GM12878 (cell line): Measurements from ENCODE around the gene TPPP3. TPM values are rescaled to one million over a fixed set of nuclear protein-coding genes. Genes with fewer than 3 reads are reported as not detected.

Source experiments
- ATAC-seq: fragments of 200-7000 bp; cut with Tn5 transposase; 3 replicates; pipeline ENCODE4 v1.9.1; 2020; ENCODE audit warnings: mild to moderate bottlenecking, moderate library complexity
- BruUV-seq: library from RNA; stranded (reverse); fragments of 400-500 nt; replicated peaks from 2 replicates; lab custom pipeline; 2021; lab: Mats Ljungman, UMichigan
- CTCF ChIA-PET: fragments of 300-600 bp; sonication (Branson Sonifier 250); formaldehyde crosslinking; extraction: SDS; loops from one replicate; lab custom pipeline; 2021; ENCODE audit warnings: inconsistent platforms; lab: Yijun Ruan, JAX
- POLR2A ChIA-PET: fragments of 350-600 bp; formaldehyde crosslinking; extraction: SDS; loops from one replicate; lab custom pipeline; 2021; ENCODE audit warnings: inconsistent platforms; lab: Charles Lee
- RAD21 ChIA-PET: fragments of 300-600 bp; sonication (Branson Sonifier 250); formaldehyde crosslinking; loops from one replicate; lab custom pipeline; 2023; ENCODE audit warnings: antibody characterized with exemption; ENCODE audit not compliant: unreplicated experiment; lab: Charles Lee
- SMC1A ChIA-PET: fragments of 300-600 bp; sonication (Branson Sonifier 250); formaldehyde crosslinking; loops from one replicate; lab custom pipeline; 2023; ENCODE audit not compliant: unreplicated experiment, uncharacterized antibody; lab: Charles Lee
- DNase-seq: peaks from one replicate; pipeline ENCODE4 v3.0.0-alpha.2; 2011; ENCODE audit warnings: low read depth, low spot score
- FAIRE-seq: peaks from 3 replicates; lab custom pipeline; 2011; peaks lifted over from hg19 to GRCh38; lab: Jason Lieb, UNC
- H2AFZ ChIP-seq: 2 replicates; pipeline ENCODE4 v1.6.0; 2011; ENCODE audit warnings: low read depth, low read length, control low read depth; ENCODE audit not compliant: control insufficient read depth
- H3K27ac ChIP-seq: 2 replicates; pipeline ENCODE4 v1.5.1; 2011; ENCODE audit warnings: control low read depth; ENCODE audit not compliant: control insufficient read depth, insufficient read depth
- H3K27me3 ChIP-seq, 2 experiments: replicated peaks in 1 of 2; 2 replicates each; pipeline versions ENCODE4 v1.6.0 to v1.6.1; 2011; ENCODE audit warnings: low read length in 1 of 2; ENCODE audit not compliant: control insufficient read depth in 2 of 2, insufficient read depth in 2 of 2
- H3K36me3 ChIP-seq, 2 experiments: 2 replicates each; pipeline ENCODE4 v1.5.1; 2011; ENCODE audit warnings: low read length in 1 of 2; ENCODE audit not compliant: control insufficient read depth in 2 of 2, insufficient read depth in 2 of 2
- H3K4me1 ChIP-seq: 2 replicates; pipeline ENCODE4 v1.6.1; 2011; ENCODE audit warnings: mild to moderate bottlenecking, low read length, moderate library complexity, mixed read lengths; ENCODE audit not compliant: control insufficient read depth, insufficient read depth
- H3K4me2 ChIP-seq: 2 replicates; pipeline ENCODE4 v1.6.0; 2011; ENCODE audit warnings: control low read depth; ENCODE audit not compliant: control insufficient read depth, insufficient read depth
- H3K4me3 ChIP-seq: fragments of 200-600 bp; sonication (generic); 2 replicates; pipeline ENCODE4 v1.5.1; 2016
- H3K79me2 ChIP-seq: 2 replicates; pipeline ENCODE4 v1.6.0; 2011; ENCODE audit warnings: low read length; ENCODE audit not compliant: control insufficient read depth, insufficient read depth
- H3K9ac ChIP-seq: 2 replicates; pipeline ENCODE4 v1.8.0; 2011; ENCODE audit warnings: low read length, control low read depth, mixed read lengths; ENCODE audit not compliant: control insufficient read depth, insufficient read depth
- H3K9me3 ChIP-seq: replicated peaks from 3 replicates; pipeline ENCODE4 v1.5.1; 2011; ENCODE audit warnings: mild to moderate bottlenecking, low read length; ENCODE audit not compliant: control insufficient read depth, insufficient read depth
- H4K20me1 ChIP-seq: 2 replicates; pipeline ENCODE4 v1.6.0; 2011; ENCODE audit not compliant: control insufficient read depth, insufficient read depth
- BRCA1 ChIP-seq: IDR thresholded peaks from 2 replicates; pipeline ENCODE4 v1.6.1; 2011; ENCODE audit warnings: low read depth, low read length, improper control_type of control experiment
- EP300 ChIP-seq, 2 experiments: fragments of 150-350 bp in 1 of 2; IDR thresholded peaks; 2 replicates each; pipeline ENCODE4 v1.6.1; 2011 to 2012; ENCODE audit warnings: low read depth in 2 of 2, low read length in 2 of 2, borderline replicate concordance in 1 of 2, improper control_type of control experiment in 1 of 2, inconsistent platforms in 1 of 2; ENCODE audit not compliant: control insufficient read depth in 1 of 2
- IRF3 ChIP-seq: fragments of 450-650 bp; IDR thresholded peaks from 2 replicates; pipeline ENCODE4 v1.6.1; 2014; ENCODE audit warnings: mild to moderate bottlenecking
- MEF2A ChIP-seq: IDR thresholded peaks from 2 replicates; pipeline ENCODE4 v1.6.1; 2011; ENCODE audit warnings: low read depth, mild to moderate bottlenecking, low read length, moderate library complexity; ENCODE audit not compliant: insufficient read depth
- MTA3 ChIP-seq: IDR thresholded peaks from 2 replicates; pipeline ENCODE4 v1.6.1; 2012; ENCODE audit warnings: low read length, inconsistent platforms, borderline replicate concordance
- NR2C1 ChIP-seq: fragments of 450-650 bp; IDR thresholded peaks from 2 replicates; pipeline ENCODE4 v1.6.1; 2017; ENCODE audit warnings: antibody characterized with exemption, mild to moderate bottlenecking, moderate library complexity
- RAD21 ChIP-seq: IDR thresholded peaks from 2 replicates; pipeline ENCODE4 v1.6.1; 2011; ENCODE audit warnings: mild to moderate bottlenecking, low read depth, low read length, moderate library complexity; ENCODE audit not compliant: insufficient read depth
- SIX5 ChIP-seq: IDR thresholded peaks from 2 replicates; pipeline ENCODE4 v1.6.1; 2011; ENCODE audit warnings: mild to moderate bottlenecking, low read depth, low read length, moderate library complexity; ENCODE audit not compliant: severe bottlenecking
- SP1 ChIP-seq: IDR thresholded peaks from one replicate; pipeline ENCODE4 v1.6.1; 2011; ENCODE audit warnings: low read depth, low read length
- WGBS: methylation state at CpG from one replicate; pipeline ENCODE4 v1.1.6; 2016; ENCODE audit warnings: low lambda C conversion rate; ENCODE audit not compliant: insufficient replicate concordance, insufficient coverage; ENCODE audit errors: missing lambda C conversion rate; 5-methylcytosine and 5-hydroxymethylcytosine counted together
- in situ Hi-C: fragments of 300-500 bp; cut with MboI; formaldehyde crosslinking; loops from 9 replicates; pipeline ENCODE4 v1.14.3; 2018; ENCODE audit warnings: mixed read lengths
- intact Hi-C: fragments of 100-400 bp; cut with micrococcal nuclease; formaldehyde crosslinking; loops from one replicate; pipeline ENCODE4 v1.14.2; 2022; ENCODE audit not compliant: unreplicated experiment
- polyA plus RNA-seq, 11 experiments: library from polyadenylated mRNA; depleted of rRNA in 4 of 11; unstranded in 6 of 11; stranded (reverse) in 5 of 11; fragments of >200 nt; fragmentation: Nextera tagmentation in 4 of 11; fragmentation: Illumina TruSeq in 1 of 11; extraction: Ambion mirVana in 4 of 11; extraction: Trizol in 1 of 11; gene quantifications; 1 replicate in 1 of 11; 2 replicates in 10 of 11; pipeline versions ENCODE4 v1.2.1 to v1.2.3, GENCODE V29; 2011 to 2016; ENCODE audit warnings: inconsistent platforms in 2 of 11, missing spikeins in 2 of 11, low read depth in 1 of 11
- total RNA-seq, 4 experiments: library from RNA; depleted of rRNA in 3 of 4; stranded (reverse); fragments of >200 nt in 3 of 4; fragmentation: Illumina TruSeq in 1 of 4; extraction: Trizol in 1 of 4; gene quantifications; 2 replicates each; pipeline versions ENCODE4 v1.2.1 to v1.2.3, GENCODE V29; 2013 to 2021

TPPP3 gene
- total and polyA plus RNA-seq, 10 of the 15 experiments (the other 5 are each of a cell fraction or from before 2014, with no cell fraction given): 0.14 TPM; not detected in 9

GRCh38 chr16:67432506-67432890, 39.2 kb upstream of the TPPP3 start:
- ATAC-seq: no peak

GRCh38 chr16:67431775-67432505, 38.6 kb upstream of the TPPP3 start:
- no peak overlapping the region for H3K9ac ChIP-seq
- ChIA-PET SMC1A (no interaction called here), RAD21 (no interaction called here), CTCF (interaction anchor here (0.9 kb wide), 1 partner anchor 16 kb away, joined by 3 read pairs; no protein-coding TSS in a partner anchor), POLR2A (no interaction called here)
- no peak overlapping the region for H3K27ac ChIP-seq
- no peak for TF ChIP-seq SP1
- no peak for TF ChIP-seq EP300 (IDR thresholded peaks at IDR 0.05; ENCODE audit: borderline replicate concordance in 1 of 2, control insufficient read depth in 1 of 2, low read depth in 2 of 2, low read length in 2 of 2)
- TF ChIP-seq IRF3: no peak
- no peak for TF ChIP-seq MEF2A
- TF ChIP-seq BRCA1: no peak
- ATAC-seq (no peak), FAIRE-seq (no peak), DNase-seq (no peak)
- no peaks in the 10 kb centered on the region for H4K20me1 ChIP-seq
- H3K36me3 ChIP-seq: no peaks in the 10 kb centered on the region; a peak in 1 of 4 replicates
- no peak overlapping the region for H3K4me3 ChIP-seq
- WGBS: 76% methylated on average over 10 of the region's 13 CpGs
- no peak overlapping the region for H3K4me2 ChIP-seq
- H3K79me2 ChIP-seq: no peaks in the 10 kb centered on the region
- H3K27me3 ChIP-seq: peaks cover 11 to 14% of the 10 kb centered on the region in 2 experiments
- peaks cover 15% of the 10 kb centered on the region for H3K4me1 ChIP-seq
- H3K9me3 ChIP-seq: no peaks in the 10 kb centered on the region
- H2AFZ ChIP-seq: no peak overlapping the region
- in situ Hi-C loops: no loop called here
- no TSS peak for BruUV-seq
- intact Hi-C loops: no loop called here

More at GRCh38 chr16:67432506-67432890, 39.2 kb upstream of the TPPP3 start:
- no TSS peak for BruUV-seq
- Histone ChIP-seq H3K27me3 (peaks cover 11 to 14% of the 10 kb centered on the region in 2 experiments), H3K79me2 (no peaks in the 10 kb centered on the region), H3K9me3 (no peaks in the 10 kb centered on the region), H3K9ac (no peak overlapping the region), H4K20me1 (no peaks in the 10 kb centered on the region), H3K36me3 (no peaks in the 10 kb centered on the region; a peak in 1 of 4 replicates), H3K4me2 (no peak overlapping the region), H3K4me3 (no peak overlapping the region), H2AFZ (no peak overlapping the region), H3K4me1 (peaks cover 18% of the 10 kb centered on the region), H3K27ac (no peak overlapping the region)
- DNase-seq: no peak
- FAIRE-seq: no peak
- WGBS: 56% methylated on average over 5 of the region's 5 CpGs
- ChIA-PET SMC1A (no interaction called here), POLR2A (interaction anchor here (0.6 kb wide), 1 partner anchor 44 kb away, joined by 4 read pairs; no protein-coding TSS in a partner anchor), RAD21 (no interaction called here), CTCF (no interaction called here)
- intact Hi-C loops (no loop called here), in situ Hi-C loops (no loop called here)
- TF ChIP-seq NR2C1 (no peak), MTA3 (no peak), RAD21 (no peak), SIX5 (no peak)
- TF ChIP-seq, all 136 proteins: peak for 0
